Measurements from ENCODE around the gene DNASE1L3.

The DNASE1L3 gene

DNA sequence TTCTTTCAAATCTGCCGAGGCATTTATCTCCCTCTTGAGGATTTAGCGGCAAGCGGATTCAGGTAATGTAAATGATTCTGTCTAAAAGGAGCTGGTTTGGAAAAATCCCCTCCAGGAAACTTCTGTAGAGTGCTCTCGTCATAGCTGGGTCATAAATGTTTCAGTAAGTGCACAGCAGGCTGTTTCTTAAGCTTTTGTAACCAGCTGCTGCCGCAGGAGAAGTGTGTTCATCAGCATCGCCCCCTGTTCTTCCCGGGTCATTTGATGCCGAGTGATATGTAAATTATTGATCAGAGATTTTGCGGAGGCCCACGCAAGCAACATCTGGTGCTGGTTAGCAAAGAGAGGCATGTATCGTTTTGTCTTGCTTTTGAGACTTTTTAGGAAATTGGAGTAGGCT is 53.1 kb downstream of the DNASE1L3 start:
- no peak for DNase-seq

GRCh38 chr3:58155838-58156237 is 54.9 kb downstream of the DNASE1L3 start:
- DNase-seq = no peak

GRCh38 chr3:58154626-58155449 is 55.9 kb downstream of the DNASE1L3 start:
- no peak for DNase-seq

DNA sequence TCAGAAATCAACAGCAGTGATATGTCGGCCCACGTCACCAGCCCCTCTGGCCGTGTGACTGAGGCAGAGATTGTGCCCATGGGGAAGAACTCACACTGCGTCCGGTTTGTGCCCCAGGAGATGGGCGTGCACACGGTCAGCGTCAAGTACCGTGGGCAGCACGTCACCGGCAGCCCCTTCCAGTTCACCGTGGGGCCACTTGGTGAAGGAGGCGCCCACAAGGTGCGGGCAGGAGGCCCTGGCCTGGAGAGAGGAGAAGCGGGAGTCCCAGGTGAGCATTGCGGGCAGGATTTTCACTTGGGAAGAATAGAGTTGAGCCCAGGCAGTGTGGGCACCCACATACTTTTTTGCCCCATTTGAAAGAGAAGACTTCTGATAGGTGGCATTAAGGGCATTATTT is 57.4 kb downstream of the DNASE1L3 start:
- no peak for DNase-seq

GRCh38 chr3:58152225-58153015 is 58.4 kb downstream of the DNASE1L3 start:
- DNase-seq = no peak

DNA sequence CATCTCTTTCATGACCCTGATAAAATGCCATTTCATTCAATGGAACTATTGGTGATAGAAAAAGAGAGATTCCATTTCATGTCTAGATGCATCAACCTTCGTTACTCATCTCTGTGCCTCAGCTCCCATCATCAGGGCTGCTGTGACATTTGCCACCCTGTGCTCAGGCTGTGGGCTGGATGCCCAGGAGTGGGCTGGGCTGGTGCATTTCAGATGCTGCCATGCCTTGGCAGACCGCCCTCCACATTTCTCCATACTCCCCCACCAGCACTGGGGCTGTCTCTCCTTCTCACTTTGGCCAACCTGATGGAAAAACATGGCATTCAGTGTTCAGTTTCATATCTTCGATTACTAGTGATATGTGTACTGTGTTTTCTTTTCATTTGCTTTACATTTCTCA is 59.1 kb downstream of the DNASE1L3 start:
- no peak for DNase-seq

DNA sequence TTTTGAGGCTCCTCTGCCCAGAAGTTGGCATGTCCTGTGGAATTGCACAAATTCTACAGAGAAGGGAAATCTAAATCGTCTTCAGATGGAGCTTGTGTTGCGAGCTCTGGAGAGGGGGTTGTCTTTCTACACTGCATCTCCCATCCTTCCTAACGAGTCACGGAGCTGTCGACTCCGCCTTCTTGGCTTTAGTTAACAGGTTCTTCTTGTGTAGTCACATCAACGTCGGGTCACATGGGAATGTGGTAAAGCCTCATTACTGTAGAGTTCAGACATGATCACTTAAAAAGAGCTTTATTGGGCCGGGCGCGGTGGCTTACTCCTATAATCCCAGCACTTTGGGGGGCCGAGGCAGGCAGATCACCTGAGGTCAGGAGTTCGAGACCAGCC is 60.0 kb downstream of the DNASE1L3 start:
- DNase-seq = no peak

DNA sequence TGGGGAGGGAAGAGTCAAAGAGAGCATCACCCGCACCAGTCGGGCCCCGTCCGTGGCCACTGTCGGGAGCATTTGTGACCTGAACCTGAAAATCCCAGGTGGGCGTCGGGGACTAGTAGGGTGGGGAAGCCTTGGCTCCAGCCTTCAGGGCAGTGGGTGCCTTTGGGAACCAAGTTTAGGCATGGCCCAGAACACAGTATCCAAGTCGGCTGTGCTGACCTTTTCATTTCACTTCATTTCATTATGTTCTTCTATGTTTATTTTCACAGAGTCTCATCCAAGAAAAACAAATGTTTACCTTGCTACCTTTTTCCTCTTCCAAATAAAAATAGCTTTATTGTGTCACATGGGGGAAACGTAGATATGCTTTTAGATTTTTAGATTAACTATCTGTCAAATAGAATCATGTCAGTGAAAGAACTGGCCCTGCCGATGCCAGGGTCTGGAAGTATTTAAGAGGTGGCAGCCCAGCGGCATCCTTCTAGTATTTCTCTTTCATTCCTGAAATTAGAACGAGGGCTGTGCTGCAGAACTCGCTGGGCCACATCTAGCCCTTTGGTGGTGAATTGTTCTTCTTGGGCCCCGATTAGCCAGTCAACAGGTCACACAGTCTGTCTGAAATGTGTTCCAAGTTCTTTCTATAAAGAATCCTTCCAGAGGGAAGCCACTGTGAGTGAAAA is 60.5 kb downstream of the DNASE1L3 start:
- no peak for DNase-seq

DNA sequence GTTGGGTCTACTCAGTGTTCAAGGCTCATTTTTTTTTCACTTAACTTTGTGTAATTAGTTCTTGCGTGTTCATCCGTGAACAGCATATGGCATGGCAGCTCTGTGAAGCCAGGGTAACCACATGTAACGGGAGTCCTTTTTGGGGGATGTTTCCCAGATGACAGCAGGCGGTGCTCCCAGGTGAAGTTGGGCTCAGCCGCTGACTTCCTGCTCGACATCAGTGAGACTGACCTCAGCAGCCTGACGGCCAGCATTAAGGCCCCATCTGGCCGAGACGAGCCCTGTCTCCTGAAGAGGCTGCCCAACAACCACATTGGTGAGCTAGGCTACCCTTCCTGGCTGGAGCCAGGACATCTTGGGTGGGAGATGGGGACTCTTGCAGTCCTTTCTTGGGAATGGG is 62.7 kb downstream of the DNASE1L3 start:
- no peak for DNase-seq

- no peak for DNase-seq
These were observed 66.1 kb downstream of the DNASE1L3 start for GRCh38 chr3:58144478-58145325.

DNA sequence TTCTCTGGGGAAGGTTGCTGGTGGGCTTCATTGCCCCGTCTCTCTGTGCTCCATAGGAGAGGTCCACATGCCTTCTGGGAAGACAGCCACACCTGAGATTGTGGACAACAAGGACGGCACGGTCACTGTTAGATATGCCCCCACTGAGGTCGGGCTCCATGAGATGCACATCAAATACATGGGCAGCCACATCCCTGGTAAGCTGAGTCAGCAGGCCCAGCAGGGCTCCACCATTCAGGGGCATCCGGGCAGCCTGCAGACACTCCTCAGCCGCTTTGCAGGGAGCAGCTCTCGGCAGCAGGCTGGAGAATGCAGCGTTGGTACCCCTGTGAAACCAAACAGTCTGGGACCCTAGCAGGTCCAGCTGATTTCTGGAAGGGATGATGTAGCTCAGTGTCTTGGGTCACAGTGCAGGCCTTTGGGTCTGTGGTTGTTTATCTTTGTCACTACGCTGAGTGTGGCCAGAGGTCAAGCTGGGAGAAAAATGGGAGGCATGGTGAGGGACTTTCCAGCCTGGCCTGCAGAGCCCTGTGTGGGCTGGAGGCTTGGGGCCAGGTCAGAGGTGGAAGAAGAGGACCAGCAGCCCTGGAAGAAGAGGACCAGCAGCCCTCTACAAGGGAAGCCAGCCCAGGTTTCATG is 67.2 kb downstream of the DNASE1L3 start:
- no peak for DNase-seq
